Erythroblast (primary cell): ENCODE measurements around the gene KCNK16.

Source experiments
- GATA1 ChIP-seq: IDR thresholded peaks from 2 replicates; pipeline ENCODE4 v1.6.1; 2011; ENCODE audit warnings: low read depth, mild to moderate bottlenecking, control low read depth, low read length, moderate library complexity
- POLR2A ChIP-seq: IDR thresholded peaks from 2 replicates; pipeline ENCODE4 v1.6.1; 2011; ENCODE audit warnings: mild to moderate bottlenecking, low read length

- TF ChIP-seq POLR2A (no peak), GATA1 (no peak)
These were observed 26.9 kb downstream of the KCNK16 start for GRCh38 chr6:39295611-39296011.
